Measurements from ENCODE around the gene CCDC150.
A peak's percentile ranks its signal among the peaks of the same experiment; 100 is the strongest.
"Not testable (repeated sequence)": the region's sequence is repeated elsewhere in the genome, so short reads cannot be mapped to it uniquely, and the experiment has no call there.

CCDC150 gene

GRCh38 chr2:196639180-196640030 lies at the start of gene CCDC150:
Gene CCDC150, plus strand, starts transcription at chr2:196639715. Its CDS starts 52 bp downstream, at chr2:196639767.
- DNase-seq: peak; percentile 85

- DNase-seq: no peak
Measured at GRCh38 chr2:196590286-196590685, 49.2 kb upstream of the CCDC150 start.

DNA sequence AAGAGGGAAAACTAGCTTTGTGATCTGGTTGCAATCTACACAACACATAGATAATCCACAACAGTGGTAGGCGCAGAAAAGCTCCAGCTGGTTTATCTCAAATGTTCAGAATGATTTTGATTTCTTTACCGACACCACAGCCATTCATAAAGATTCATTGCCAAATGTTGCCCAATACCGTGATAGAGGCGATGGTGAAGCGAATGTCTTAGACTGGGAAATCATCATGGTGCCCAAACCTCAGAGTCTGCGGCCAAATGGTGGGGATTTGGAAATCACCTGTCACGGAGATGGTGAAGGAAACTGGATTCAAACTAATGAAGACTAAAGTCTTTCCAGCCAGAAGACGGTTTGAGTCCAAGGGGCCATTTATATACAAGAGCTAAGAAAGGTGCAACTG lies 48.5 kb upstream of the CCDC150 start:
- DNase-seq: no peak

GRCh38 chr2:196591621-196592022 lies 47.9 kb upstream of the CCDC150 start:
- no peak for DNase-seq

DNA sequence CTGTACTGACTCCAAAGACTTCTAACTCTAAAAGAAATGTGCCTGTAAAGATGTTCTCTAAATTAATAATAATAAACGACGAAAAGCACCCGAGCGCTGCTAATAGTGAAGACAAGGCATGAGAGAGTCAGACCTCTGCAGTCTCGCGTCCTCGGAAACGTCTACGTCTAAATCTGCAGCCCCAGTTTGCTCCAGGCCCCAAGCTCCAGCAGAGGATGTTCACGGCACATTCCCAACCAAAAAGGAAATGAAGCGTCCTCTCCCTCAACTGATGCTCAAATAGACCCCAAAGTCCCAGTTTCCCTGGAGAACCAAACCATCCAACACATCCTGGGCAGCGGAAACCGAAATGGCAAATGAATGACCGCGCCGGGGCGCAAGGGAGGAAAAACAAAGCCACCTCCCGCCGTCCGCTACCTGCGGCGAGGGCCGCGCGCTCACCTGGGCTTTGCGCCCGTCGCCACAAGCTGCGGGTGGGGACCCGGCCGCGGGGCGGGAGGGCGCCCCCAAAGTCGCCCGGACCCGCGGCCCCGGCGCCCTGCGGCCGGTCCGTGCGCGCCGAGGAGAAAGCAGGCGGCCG lies 47.1 kb upstream of the CCDC150 start:
- DNase-seq: peak; percentile 60

- no peak for DNase-seq
Measured at GRCh38 chr2:196592911-196593881, 46.3 kb upstream of the CCDC150 start, which contains the start of gene HECW2. Gene HECW2, minus strand, starts transcription at chr2:196593554.

DNA sequence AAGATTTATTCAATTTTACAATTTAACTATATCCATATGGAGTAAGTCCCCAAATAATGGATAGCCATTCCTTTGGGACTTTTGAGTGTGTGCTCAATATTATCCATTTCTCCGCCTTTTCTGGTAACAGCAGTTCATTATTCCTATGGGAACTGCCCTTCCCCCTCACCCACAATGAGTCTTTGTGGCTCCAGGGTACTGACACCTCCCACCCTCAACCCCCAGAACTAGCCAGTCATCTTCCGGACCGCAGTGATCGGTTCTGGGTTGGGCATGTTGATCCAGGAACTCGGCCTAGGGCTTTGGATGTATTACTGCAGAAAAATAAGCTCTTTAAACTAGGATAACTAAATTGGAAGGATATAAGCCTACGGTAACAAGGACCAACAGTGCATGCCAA lies 45.4 kb upstream of the CCDC150 start:
- DNase-seq: no peak

DNA sequence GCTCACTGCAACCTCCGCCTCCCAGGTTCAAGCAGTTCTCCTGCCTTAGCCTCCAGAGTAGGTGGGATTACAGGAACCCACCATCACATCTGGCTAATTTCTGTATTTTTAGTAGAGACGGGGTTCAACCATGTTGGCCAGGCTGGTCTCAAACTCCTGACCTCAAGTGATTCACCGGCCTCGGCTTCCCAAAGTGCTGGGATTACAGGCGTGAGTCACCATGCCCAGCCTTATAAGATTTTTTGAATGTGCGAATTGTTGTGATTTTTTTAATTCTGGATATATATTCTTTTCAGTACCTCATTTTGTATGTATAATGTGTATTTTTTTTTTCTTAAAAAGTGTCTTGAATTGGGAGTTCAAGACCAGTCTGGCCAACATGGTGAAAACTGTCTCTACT lies 42.0 kb upstream of the CCDC150 start:
- DNase-seq: no peak

- DNase-seq: no peak
Measured at GRCh38 chr2:196598412-196598811, 41.1 kb upstream of the CCDC150 start.

DNA sequence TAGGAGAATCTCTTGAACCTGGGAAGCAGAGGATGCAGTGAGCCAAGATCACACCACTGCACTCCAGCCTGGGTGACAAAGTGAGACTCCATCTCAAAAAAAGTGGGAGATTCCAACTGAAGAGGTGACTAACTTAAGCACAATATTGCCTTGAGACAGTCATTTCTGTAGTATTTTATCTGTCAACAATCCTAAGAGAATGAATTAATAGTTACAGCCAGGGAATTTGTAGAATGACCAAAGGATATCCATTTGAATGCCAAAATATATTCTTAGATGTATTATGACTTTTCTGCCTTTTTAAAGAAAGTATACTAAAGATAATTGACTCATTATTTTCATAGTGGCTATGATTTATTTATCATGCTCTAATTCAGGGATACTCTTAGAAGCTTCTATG lies 40.7 kb upstream of the CCDC150 start:
- no peak for DNase-seq

DNA sequence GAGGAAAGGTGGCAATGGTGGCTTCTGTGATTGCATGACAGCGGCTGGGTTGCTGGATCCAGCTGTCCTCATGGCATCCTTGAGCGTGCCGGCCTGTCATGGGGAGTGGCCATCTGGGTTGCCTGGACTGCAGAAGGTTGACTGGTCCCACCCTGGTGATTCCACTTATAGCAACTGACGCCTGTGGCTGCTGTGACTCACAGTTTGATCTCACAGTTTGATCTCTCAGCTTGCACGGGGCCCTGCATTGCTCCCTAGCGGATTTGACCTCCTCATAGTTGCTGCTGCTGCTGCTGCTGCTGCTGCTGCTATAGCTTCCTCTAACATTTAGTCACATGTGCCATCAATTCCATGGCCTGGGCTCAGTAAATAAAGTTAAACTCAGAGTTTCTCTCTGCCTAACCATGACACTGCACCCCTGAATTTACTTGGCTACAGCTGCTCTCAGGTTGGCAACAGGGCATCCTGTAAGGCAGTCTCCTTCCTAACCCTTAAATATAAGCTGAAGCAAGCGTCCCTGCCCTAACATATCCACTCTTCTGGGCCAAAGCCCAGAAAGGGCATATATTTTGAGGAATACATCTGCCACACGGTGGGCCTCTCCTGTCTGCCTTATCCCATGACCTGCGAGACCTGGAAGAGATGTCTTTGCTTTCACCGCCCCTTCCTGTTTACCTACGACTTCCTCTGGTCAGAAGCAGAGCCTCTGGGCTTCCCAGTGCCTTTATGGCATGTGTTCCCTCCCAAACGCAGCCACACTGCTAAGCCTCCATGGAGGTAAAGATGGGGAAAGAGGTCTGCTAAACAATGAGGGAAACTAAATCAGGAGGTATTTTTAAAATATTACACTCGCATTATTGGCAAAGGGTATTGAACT lies 37.8 kb upstream of the CCDC150 start:
- peak; percentile 65 for DNase-seq

DNA sequence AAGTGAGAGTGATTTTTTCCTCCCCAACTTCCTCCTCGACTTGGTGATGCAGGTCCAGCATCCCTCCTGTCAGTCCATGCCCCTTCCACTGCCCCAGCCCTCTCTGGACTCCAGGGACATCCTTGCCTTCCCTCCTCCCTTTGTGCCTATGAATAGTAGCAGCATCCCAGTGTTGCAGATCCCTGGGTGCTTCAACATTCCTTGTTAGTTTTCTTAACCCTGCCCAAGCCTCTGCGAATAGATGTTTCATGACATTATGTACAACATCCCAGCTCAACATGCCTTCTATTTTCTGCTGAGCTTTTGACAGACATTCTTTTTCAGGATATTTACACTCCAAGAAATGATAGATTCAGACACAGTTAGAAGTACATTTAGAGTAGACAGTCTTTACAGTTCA lies 35.3 kb upstream of the CCDC150 start:
- no peak for DNase-seq

DNA sequence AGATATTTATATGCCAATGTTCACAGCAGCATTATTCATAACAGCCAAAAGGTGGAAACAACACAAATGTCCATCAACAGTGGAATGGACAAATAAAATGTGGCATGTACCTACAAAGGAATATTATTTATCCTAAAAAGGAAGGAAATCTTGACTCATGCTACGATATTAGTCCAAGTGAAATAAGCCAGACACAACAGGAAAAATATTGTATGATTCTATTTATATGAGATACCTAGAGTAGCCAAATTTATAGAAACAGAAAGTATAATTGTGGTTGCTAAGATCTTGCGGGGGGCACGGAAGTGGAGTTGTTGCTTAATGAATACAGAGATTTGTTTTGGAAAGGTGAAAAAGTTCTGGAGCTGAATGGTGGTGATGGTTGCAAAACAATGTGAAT lies 33.0 kb upstream of the CCDC150 start:
- no peak for DNase-seq

GRCh38 chr2:196607073-196607472 lies 32.4 kb upstream of the CCDC150 start:
- no peak for DNase-seq

GRCh38 chr2:196607896-196608295 lies 31.6 kb upstream of the CCDC150 start:
- not testable (repeated sequence) for DNase-seq

- no peak for DNase-seq
Measured at GRCh38 chr2:196609806-196610205, 29.7 kb upstream of the CCDC150 start.

DNA sequence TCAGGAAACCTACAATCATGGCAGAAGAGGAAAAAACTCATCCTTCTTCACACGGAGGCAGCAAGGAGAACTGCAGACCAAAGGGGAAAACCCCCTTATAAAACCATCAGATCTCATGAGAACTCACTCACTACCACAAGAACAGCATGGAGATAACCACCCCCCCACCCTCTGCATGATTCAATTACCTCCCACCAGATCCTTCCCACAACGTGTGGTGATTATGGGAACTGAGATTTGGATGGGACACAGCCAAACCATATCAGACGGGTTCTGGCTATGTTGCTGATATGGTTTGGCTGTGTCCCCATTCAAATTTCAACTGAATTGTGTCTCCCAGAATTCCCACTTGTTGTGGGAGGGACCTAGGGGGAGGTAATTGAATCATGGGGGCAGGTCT lies 28.7 kb upstream of the CCDC150 start:
- no peak for DNase-seq

- no peak for DNase-seq
Measured at GRCh38 chr2:196613302-196613701, 26.2 kb upstream of the CCDC150 start.

DNA sequence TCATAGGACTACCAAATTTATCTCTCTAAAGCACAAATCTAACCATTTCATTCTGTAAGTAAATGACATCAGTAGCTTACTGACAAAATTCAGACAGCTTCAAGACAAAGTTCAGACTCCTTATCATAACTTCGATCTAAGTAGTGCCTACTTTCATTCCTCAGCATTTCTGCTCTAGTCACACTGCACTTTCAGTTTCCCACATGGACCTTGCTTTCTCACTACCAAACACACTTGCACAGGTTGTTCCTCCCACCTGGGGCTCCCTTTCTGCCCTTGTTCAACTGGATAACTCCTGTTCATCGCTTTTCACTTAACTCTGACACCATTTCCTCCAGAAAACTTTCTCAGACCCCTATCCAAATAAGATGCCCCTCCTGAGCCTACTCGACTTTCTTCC lies 22.1 kb upstream of the CCDC150 start:
- no peak for DNase-seq

DNA sequence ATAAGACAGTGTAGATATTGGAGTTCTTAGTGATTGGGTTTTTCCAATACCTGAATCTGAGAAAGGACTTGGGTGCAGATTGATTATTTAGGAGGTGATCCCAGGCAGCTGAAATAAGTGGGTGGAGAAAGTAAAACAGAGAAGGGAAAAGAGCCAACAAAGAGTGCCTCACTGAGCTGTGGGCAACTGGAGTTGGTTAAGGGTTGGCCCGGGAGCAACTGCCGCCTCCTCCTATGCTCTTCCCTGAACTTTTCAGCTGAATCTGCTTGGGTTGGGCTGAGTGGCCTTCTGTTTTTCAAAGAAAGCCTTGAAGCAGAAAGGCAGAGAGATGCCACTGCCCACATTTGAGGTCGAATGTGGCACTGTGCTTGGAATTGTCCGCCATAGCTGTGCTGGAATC lies 20.9 kb upstream of the CCDC150 start:
- no peak for DNase-seq

DNA sequence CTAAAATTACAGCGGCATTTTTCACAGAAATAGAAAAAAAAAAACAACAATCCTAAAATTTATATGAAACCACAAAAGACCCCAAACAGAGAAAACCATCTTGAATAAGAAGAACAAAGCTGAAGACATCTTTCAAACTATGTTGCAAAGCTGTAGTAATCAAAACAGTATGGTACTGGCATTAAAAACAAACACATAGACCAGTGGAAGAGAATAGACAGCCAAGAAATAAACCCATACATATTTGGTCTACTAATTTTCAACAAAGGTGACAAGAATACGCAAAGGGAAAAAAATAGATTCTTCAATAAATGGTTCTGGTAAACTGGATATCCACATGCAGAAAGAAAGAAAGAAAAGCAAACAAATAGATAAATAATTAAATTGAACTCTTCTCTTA lies 9.0 kb upstream of the CCDC150 start:
- no peak for DNase-seq

DNA sequence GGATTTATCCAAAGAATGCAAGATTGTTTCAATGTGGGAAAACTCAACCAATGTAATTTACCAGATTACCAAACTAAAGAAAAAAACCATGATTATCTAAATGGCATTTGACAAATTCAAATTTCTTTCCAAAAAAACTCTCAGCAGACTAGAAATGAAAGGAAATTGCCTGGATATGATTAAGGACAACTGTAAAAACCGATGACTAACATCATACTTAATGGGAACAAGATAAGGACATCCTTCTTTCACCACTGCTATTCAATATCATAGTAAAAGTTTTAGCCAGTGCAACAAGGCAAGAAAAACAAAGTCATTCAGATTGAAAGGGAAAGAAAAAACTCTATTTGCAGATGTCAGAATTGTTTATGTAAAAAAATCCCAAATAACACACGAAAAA lies 4.4 kb upstream of the CCDC150 start:
- DNase-seq: no peak

All from SHP77 treated with DMSO at 0.1 percent for 48 hours (cell line).